ENCODE results near the gene CLMN. TPM values are rescaled to one million over a fixed set of nuclear protein-coding genes. Genes with fewer than 3 reads are reported as not detected.

CLMN gene
- polyA plus RNA-seq, 3 donors = 22.0 to 33.7 (median 23.2) TPM

GRCh38 chr14:95330591-95331370 lies 11.1 kb upstream of the CLMN start:
- H3K4me3 Mint-ChIP-seq = no peak overlapping the region
- H3K36me3 Mint-ChIP-seq = peaks cover 0 to 2% of the 10 kb centered on the region in 2 donors
- H3K4me1 Mint-ChIP-seq = peaks cover 17% of the 10 kb centered on the region

GRCh38 chr14:95329941-95330340 lies 10.2 kb upstream of the CLMN start:
- intact Hi-C loops (cut with micrococcal nuclease) = loop anchor here in 1 of 2 donors (10.0 kb wide), 1 partner anchor 145 kb away; no protein-coding TSS in a partner anchor
- Mint-ChIP-seq H3K27ac (no peak overlapping the region), H3K4me3 (no peak overlapping the region), H3K36me3 (peaks cover 0 to 2% of the 10 kb centered on the region in 2 donors), H3K4me1 (peaks cover 17% of the 10 kb centered on the region), H3K27me3 (ENCODE audit: low read depth in 3 of 3) (peaks cover 5 to 12% (median 7%) of the 10 kb centered on the region in 3 donors), H3K9me3 (no peaks in the 10 kb centered on the region)
- no peak overlapping the region for H3K27ac ChIP-seq (ENCODE audit: low read depth in 1 of 2, low read length in 2 of 2)
- no peaks in the 10 kb centered on the region for H4K20me1 ChIP-seq (ENCODE audit: insufficient read depth, low read length)
- no peak overlapping the region for H3K9ac ChIP-seq (ENCODE audit: insufficient read depth, low read length, poor library complexity, severe bottlenecking)
- no peaks in the 10 kb centered on the region for H3K27me3 ChIP-seq (ENCODE audit: control insufficient read depth in 2 of 2, insufficient read depth in 2 of 2, low read length in 2 of 2)
- no peak overlapping the region for H3K4me2 ChIP-seq (replicated peaks; ENCODE audit: extremely low read depth, low read length, poor library complexity, severe bottlenecking)
- DNase-seq = no peak
- H3K4me1 ChIP-seq (ENCODE audit: control insufficient read depth in 1 of 2, insufficient read depth in 2 of 2, low read length in 2 of 2) = peaks cover 0 to 17% of the 10 kb centered on the region in 2 donors
- WGBS (ENCODE audit: insufficient coverage) = 93% methylated on average over 9 of the region's 9 CpGs
- H3K36me3 ChIP-seq (replicated peaks in 1 of 2; ENCODE audit: control insufficient read depth in 1 of 2, insufficient read depth in 2 of 2, low read length in 2 of 2) = no peaks in the 10 kb centered on the region
- TF ChIP-seq CTCF (IDR thresholded peaks at IDR 0.05) = no peak
- no peak overlapping the region for H2AFZ ChIP-seq (ENCODE audit: insufficient read depth, low read depth, low read length, poor library complexity, severe bottlenecking)
- H3K79me2 ChIP-seq (ENCODE audit: insufficient read depth, low read length) = no peaks in the 10 kb centered on the region
- H3K9me3 ChIP-seq (replicated peaks in 1 of 2; ENCODE audit: control insufficient read depth in 1 of 2, insufficient read depth in 1 of 2, low read length in 2 of 2) = no peaks in the 10 kb centered on the region
- no peak overlapping the region for H3K4me3 ChIP-seq (replicated peaks in 1 of 3; ENCODE audit: low read depth in 2 of 3, low read length in 3 of 3)

More at GRCh38 chr14:95330591-95331370, 11.1 kb upstream of the CLMN start:
- Mint-ChIP-seq H3K27ac (peak overlapping the region in 1 of 7 donors; percentile 13), H3K27me3 (ENCODE audit: low read depth in 3 of 3) (peaks cover 5 to 13% (median 9%) of the 10 kb centered on the region in 3 donors), H3K9me3 (no peaks in the 10 kb centered on the region)
- no peaks in the 10 kb centered on the region for H4K20me1 ChIP-seq (ENCODE audit: insufficient read depth, low read length)
- intact Hi-C loops (cut with micrococcal nuclease) = no loop called here
- no peaks in the 10 kb centered on the region for H3K79me2 ChIP-seq (ENCODE audit: insufficient read depth, low read length)
- no peak for TF ChIP-seq CTCF (IDR thresholded peaks at IDR 0.05)
- H3K36me3 ChIP-seq (replicated peaks in 1 of 2; ENCODE audit: control insufficient read depth in 1 of 2, insufficient read depth in 2 of 2, low read length in 2 of 2) = no peaks in the 10 kb centered on the region
- H3K9me3 ChIP-seq (replicated peaks in 1 of 2; ENCODE audit: control insufficient read depth in 1 of 2, insufficient read depth in 1 of 2, low read length in 2 of 2) = no peaks in the 10 kb centered on the region
- no peak for DNase-seq
- H2AFZ ChIP-seq (ENCODE audit: insufficient read depth, low read depth, low read length, poor library complexity, severe bottlenecking) = no peak overlapping the region
- no peak overlapping the region for H3K4me3 ChIP-seq (replicated peaks in 1 of 3; ENCODE audit: low read depth in 2 of 3, low read length in 3 of 3)
- H3K4me1 ChIP-seq (ENCODE audit: control insufficient read depth in 1 of 2, insufficient read depth in 2 of 2, low read length in 2 of 2) = peaks cover 0 to 17% of the 10 kb centered on the region in 2 donors
- no peak overlapping the region for H3K27ac ChIP-seq (ENCODE audit: low read depth in 1 of 2, low read length in 2 of 2)
- WGBS (ENCODE audit: insufficient coverage) = 92% methylated on average over 16 of the region's 20 CpGs
- no peaks in the 10 kb centered on the region for H3K27me3 ChIP-seq (ENCODE audit: control insufficient read depth in 2 of 2, insufficient read depth in 2 of 2, low read length in 2 of 2)
- no peak overlapping the region for H3K9ac ChIP-seq (ENCODE audit: insufficient read depth, low read length, poor library complexity, severe bottlenecking)
- H3K4me2 ChIP-seq (replicated peaks; ENCODE audit: extremely low read depth, low read length, poor library complexity, severe bottlenecking) = no peak overlapping the region
